ENCODE measurements around the gene CALML4. TPM values are rescaled to one million over a fixed set of nuclear protein-coding genes. Genes with fewer than 3 reads are reported as not detected.
"Not testable (repeated sequence)": the region's sequence is repeated elsewhere in the genome, so short reads cannot be mapped to it uniquely, and the experiment has no call there.

CALML4 gene
- total RNA-seq, 1 donor from 2014 or later, result 9.4 TPM

- Mint-ChIP-seq H3K27ac (no peak overlapping the region), H3K36me3 (no peaks in the 10 kb centered on the region), H3K27me3 (no peaks in the 10 kb centered on the region), H3K4me3 (no peak overlapping the region), H3K9me3 (peaks cover 5% of the 10 kb centered on the region), H3K4me1 (ENCODE audit: unreplicated experiment) (peaks cover 6% of the 10 kb centered on the region)
- no peak for TF ChIP-seq CTCF (conservative IDR thresholded peaks at IDR 0.05)
- DNase-seq (ENCODE audit: extremely low spot score, unreplicated experiment), result no peak
Measured at GRCh38 chr15:68239025-68239424, 33.9 kb upstream of the CALML4 start.

GRCh38 chr15:68235022-68235421, 29.9 kb upstream of the CALML4 start:
- peaks cover under 1% of the 10 kb centered on the region for H3K27me3 Mint-ChIP-seq
- peaks cover 5% of the 10 kb centered on the region for H3K9me3 Mint-ChIP-seq
- no peak overlapping the region for H3K4me3 Mint-ChIP-seq
- no peak for TF ChIP-seq CTCF (conservative IDR thresholded peaks at IDR 0.05)
- no peak overlapping the region for H3K27ac Mint-ChIP-seq
- no peak for DNase-seq (ENCODE audit: extremely low spot score, unreplicated experiment)
- peaks cover 31% of the 10 kb centered on the region for H3K4me1 Mint-ChIP-seq (ENCODE audit: unreplicated experiment)
- H3K36me3 Mint-ChIP-seq, result no peaks in the 10 kb centered on the region

- H3K27ac Mint-ChIP-seq, result peak overlapping the region; percentile 36
- not testable (repeated sequence) for H3K36me3 Mint-ChIP-seq
Measured at GRCh38 chr15:68234520-68234919, 29.4 kb upstream of the CALML4 start.

GRCh38 chr15:68234060-68234459, 28.9 kb upstream of the CALML4 start:
- H3K36me3 Mint-ChIP-seq, result no peaks in the 10 kb centered on the region
- DNase-seq (ENCODE audit: extremely low spot score, unreplicated experiment), result no peak
- no peak for TF ChIP-seq CTCF (conservative IDR thresholded peaks at IDR 0.05)
- peaks cover 5% of the 10 kb centered on the region for H3K9me3 Mint-ChIP-seq
- no peak overlapping the region for H3K27ac Mint-ChIP-seq
- peaks cover 35% of the 10 kb centered on the region for H3K4me1 Mint-ChIP-seq (ENCODE audit: unreplicated experiment)
- peaks cover 4% of the 10 kb centered on the region for H3K27me3 Mint-ChIP-seq
- no peak overlapping the region for H3K4me3 Mint-ChIP-seq

More at GRCh38 chr15:68234520-68234919, 29.4 kb upstream of the CALML4 start:
- not testable (repeated sequence) for H3K4me3 Mint-ChIP-seq; H3K9me3 Mint-ChIP-seq; H3K27me3 Mint-ChIP-seq; DNase-seq (ENCODE audit: extremely low spot score, unreplicated experiment)
- peaks cover 35% of the 10 kb centered on the region for H3K4me1 Mint-ChIP-seq (ENCODE audit: unreplicated experiment)

- Mint-ChIP-seq H3K27me3 (peaks cover 4% of the 10 kb centered on the region), H3K9me3 (peaks cover 5% of the 10 kb centered on the region), H3K4me1 (ENCODE audit: unreplicated experiment) (peaks cover 44% of the 10 kb centered on the region), H3K27ac (no peak overlapping the region), H3K4me3 (no peak overlapping the region), H3K36me3 (no peaks in the 10 kb centered on the region)
- TF ChIP-seq CTCF (conservative IDR thresholded peaks at IDR 0.05), result no peak
- DNase-seq (ENCODE audit: extremely low spot score, unreplicated experiment), result peak; percentile 31
Measured at GRCh38 chr15:68232937-68233336, 27.8 kb upstream of the CALML4 start.

DNA sequence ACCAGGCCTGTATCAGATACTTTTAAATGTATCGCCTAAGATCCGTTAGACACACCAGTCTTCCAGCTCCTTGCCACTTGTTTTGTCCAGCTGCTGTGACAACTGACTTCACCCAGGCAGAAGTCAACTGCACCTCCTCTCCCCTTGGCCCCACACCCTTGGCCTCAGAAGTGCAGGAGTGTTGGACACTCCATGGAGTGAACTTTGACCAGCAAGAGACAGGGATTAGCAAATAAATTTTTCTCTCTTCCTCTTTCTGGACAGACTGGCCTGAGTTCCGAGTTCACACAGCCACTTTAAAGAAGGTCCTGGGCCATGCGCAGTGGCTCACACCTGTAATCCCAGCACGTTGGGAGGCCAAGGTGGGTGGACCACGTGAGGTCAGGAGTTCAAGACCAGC, 27.3 kb upstream of the CALML4 start:
- Mint-ChIP-seq H3K27ac (no peak overlapping the region), H3K4me3 (peak overlapping the region; percentile 29), H3K9me3 (peaks cover 5% of the 10 kb centered on the region), H3K27me3 (peaks cover 4% of the 10 kb centered on the region), H3K4me1 (ENCODE audit: unreplicated experiment) (peaks cover 48% of the 10 kb centered on the region), H3K36me3 (no peaks in the 10 kb centered on the region)
- DNase-seq (ENCODE audit: extremely low spot score, unreplicated experiment), result peak; percentile 37
- no peak for TF ChIP-seq CTCF (conservative IDR thresholded peaks at IDR 0.05)

Data from type B pancreatic cell (in vitro differentiated cells).